ENCODE data around the gene MEIS3. TPM values are rescaled to one million over a fixed set of nuclear protein-coding genes. Genes with fewer than 3 reads are reported as not detected.
"Not testable (repeated sequence)": the region's sequence is repeated elsewhere in the genome, so short reads cannot be mapped to it uniquely, and the experiment has no call there.

The MEIS3 gene
- total RNA-seq, 5 donors from 2014 or later (not counting 1 experiment from before 2014, with no cell fraction given) = 0.32 to 0.69 (median 0.54) TPM; not detected in 2

GRCh38 chr19:47414469-47414868, 4.9 kb downstream of the MEIS3 start:
- peaks cover 3 to 58% of the 10 kb centered on the region in 2 experiments for H3K27me3 ChIP-seq (replicated peaks in 1 of 2; ENCODE audit: control insufficient read depth in 2 of 2, extremely low read depth in 1 of 2, insufficient read depth in 2 of 2, low read length in 1 of 2)
- POLR2A ChIA-PET = no interaction called here
- no peak overlapping the region for H3K27ac ChIP-seq (ENCODE audit: low read length)
- CTCF ChIA-PET = interaction anchor here in 1 of 2 donors (0.6 kb wide), 1 partner anchor 14 kb away, joined by 3 read pairs; no protein-coding TSS in a partner anchor
- no peak overlapping the region for H3K27ac Mint-ChIP-seq
- DNase-seq = no peak
- no peak for ATAC-seq (replicated peaks in 1 of 4)
- no peaks in the 10 kb centered on the region for H3K36me3 Mint-ChIP-seq
- 64% methylated on average over 16 of the region's 21 CpGs for WGBS (ENCODE audit: insufficient coverage)
- H3K4me3 ChIP-seq (ENCODE audit: control insufficient read depth in 1 of 2, extremely low read depth in 1 of 2, low read length in 1 of 2) = no peak overlapping the region
- peaks cover 12 to 19% (median 19%) of the 10 kb centered on the region in 3 donors for H3K4me1 Mint-ChIP-seq
- H3K9me3 ChIP-seq = no peaks in the 10 kb centered on the region
- peaks cover 44 to 45% of the 10 kb centered on the region in 2 donors for H3K27me3 Mint-ChIP-seq
- peaks cover 0 to 19% of the 10 kb centered on the region in 2 experiments for H3K4me1 ChIP-seq (ENCODE audit: control insufficient read depth in 1 of 2, extremely low read depth in 1 of 2, insufficient read depth in 2 of 2, low read length in 2 of 2)
- H3K36me3 ChIP-seq (ENCODE audit: control insufficient read depth in 2 of 2, extremely low read depth in 1 of 2, insufficient read depth in 1 of 2, low read length in 1 of 2) = no peaks in the 10 kb centered on the region
- H3K4me3 Mint-ChIP-seq = no peak overlapping the region
- no peaks in the 10 kb centered on the region for H3K9me3 Mint-ChIP-seq

- DNase-seq (no peak), ATAC-seq (replicated peaks in 1 of 4) (no peak)
- Histone ChIP-seq H3K27ac (ENCODE audit: low read length) (no peak overlapping the region), H3K27me3 (replicated peaks in 1 of 2; ENCODE audit: control insufficient read depth in 2 of 2, extremely low read depth in 1 of 2, insufficient read depth in 2 of 2, low read length in 1 of 2) (peaks cover 3 to 61% of the 10 kb centered on the region in 2 experiments), H3K4me3 (ENCODE audit: control insufficient read depth in 1 of 2, extremely low read depth in 1 of 2, low read length in 1 of 2) (no peak overlapping the region), H3K36me3 (ENCODE audit: control insufficient read depth in 2 of 2, extremely low read depth in 1 of 2, insufficient read depth in 1 of 2, low read length in 1 of 2) (no peaks in the 10 kb centered on the region), H3K9me3 (no peaks in the 10 kb centered on the region), H3K4me1 (ENCODE audit: control insufficient read depth in 1 of 2, extremely low read depth in 1 of 2, insufficient read depth in 2 of 2, low read length in 2 of 2) (peaks cover 0 to 17% of the 10 kb centered on the region in 2 experiments)
- H3K27ac Mint-ChIP-seq = no peak overlapping the region
- H3K27me3 Mint-ChIP-seq = peaks cover 49 to 50% of the 10 kb centered on the region in 2 donors
- peaks cover 12 to 19% (median 19%) of the 10 kb centered on the region in 3 donors for H3K4me1 Mint-ChIP-seq
- no peaks in the 10 kb centered on the region for H3K9me3 Mint-ChIP-seq
- 93% methylated on average over 13 of the region's 16 CpGs for WGBS (ENCODE audit: insufficient coverage)
- H3K36me3 Mint-ChIP-seq = no peaks in the 10 kb centered on the region
- ChIA-PET POLR2A (no interaction called here), CTCF (interaction anchor here in 1 of 2 donors (0.7 kb wide), 1 partner anchor 25 kb away, joined by 4 read pairs; no protein-coding TSS in a partner anchor)
- H3K4me3 Mint-ChIP-seq = no peak overlapping the region
Observed at GRCh38 chr19:47413941-47414340, 5.4 kb downstream of the MEIS3 start.

DNA sequence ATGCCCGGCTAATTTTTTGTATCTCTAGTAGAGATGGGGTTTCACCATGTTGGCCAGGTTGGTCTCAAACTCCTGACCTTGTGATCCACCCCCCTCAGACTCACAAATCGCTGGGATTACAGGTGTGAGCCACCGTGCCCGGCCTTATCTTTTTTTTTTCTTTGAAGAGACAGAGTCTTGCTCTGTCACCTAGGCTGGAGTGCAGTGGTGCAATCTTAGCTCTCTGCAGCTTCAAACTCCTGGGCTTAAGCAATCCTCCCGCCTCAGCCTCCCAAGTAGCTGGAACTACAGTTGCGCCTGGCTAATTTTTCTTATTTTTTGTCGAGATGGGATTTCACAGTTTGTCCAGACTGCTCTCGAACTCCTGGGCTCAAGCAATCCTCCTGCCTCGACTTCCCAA, 7.6 kb downstream of the MEIS3 start:
- H3K4me1 Mint-ChIP-seq; H3K9me3 Mint-ChIP-seq; H3K27ac Mint-ChIP-seq; POLR2A ChIA-PET; H3K9me3 ChIP-seq; ATAC-seq (replicated peaks in 1 of 4); H3K4me3 Mint-ChIP-seq; H3K4me3 ChIP-seq (ENCODE audit: control insufficient read depth in 1 of 2, extremely low read depth in 1 of 2, low read length in 1 of 2); H3K4me1 ChIP-seq (ENCODE audit: control insufficient read depth in 1 of 2, extremely low read depth in 1 of 2, insufficient read depth in 2 of 2, low read length in 2 of 2); H3K36me3 ChIP-seq (ENCODE audit: control insufficient read depth in 2 of 2, extremely low read depth in 1 of 2, insufficient read depth in 1 of 2, low read length in 1 of 2); H3K27ac ChIP-seq (ENCODE audit: low read length); CTCF ChIA-PET; H3K36me3 Mint-ChIP-seq; DNase-seq: not testable (repeated sequence)
- WGBS (ENCODE audit: insufficient coverage) = 70% methylated on average over 6 of the region's 9 CpGs
- H3K27me3 ChIP-seq (replicated peaks in 1 of 2; ENCODE audit: control insufficient read depth in 2 of 2, extremely low read depth in 1 of 2, insufficient read depth in 2 of 2, low read length in 1 of 2) = peaks cover 4 to 61% of the 10 kb centered on the region in 2 experiments
- H3K27me3 Mint-ChIP-seq = peaks cover 40 to 48% of the 10 kb centered on the region in 2 donors

DNA sequence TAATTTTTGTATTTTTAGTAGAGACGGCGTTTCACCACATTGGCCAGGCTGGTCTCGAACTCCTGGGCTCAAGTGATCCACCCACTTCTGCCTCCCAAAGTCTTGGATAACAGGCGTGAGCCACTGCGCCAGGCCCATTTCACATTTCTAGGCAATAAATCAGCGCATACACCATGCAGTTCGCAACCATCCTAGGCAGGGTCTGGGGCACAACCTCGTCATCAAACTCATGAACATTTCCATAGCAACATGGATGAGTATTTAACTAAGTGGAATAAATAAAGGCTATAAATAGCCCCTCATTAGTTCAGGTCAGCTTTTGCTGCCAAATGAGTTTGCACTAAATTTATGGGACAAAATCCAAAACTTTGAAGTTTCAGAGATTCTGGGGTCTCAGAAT, 8.2 kb downstream of the MEIS3 start:
- Mint-ChIP-seq H3K4me3 (no peak overlapping the region), H3K9me3 (no peaks in the 10 kb centered on the region), H3K27ac (no peak overlapping the region), H3K4me1 (peaks cover 0 to 8% (median 2%) of the 10 kb centered on the region in 3 donors), H3K27me3 (peaks cover 40 to 48% of the 10 kb centered on the region in 2 donors), H3K36me3 (no peaks in the 10 kb centered on the region)
- Histone ChIP-seq H3K27ac (ENCODE audit: low read length) (no peak overlapping the region), H3K4me3 (ENCODE audit: control insufficient read depth in 1 of 2, extremely low read depth in 1 of 2, low read length in 1 of 2) (no peak overlapping the region), H3K27me3 (replicated peaks in 1 of 2; ENCODE audit: control insufficient read depth in 2 of 2, extremely low read depth in 1 of 2, insufficient read depth in 2 of 2, low read length in 1 of 2) (peaks cover 7 to 60% of the 10 kb centered on the region in 2 experiments), H3K9me3 (no peaks in the 10 kb centered on the region), H3K36me3 (ENCODE audit: control insufficient read depth in 2 of 2, extremely low read depth in 1 of 2, insufficient read depth in 1 of 2, low read length in 1 of 2) (no peaks in the 10 kb centered on the region), H3K4me1 (ENCODE audit: control insufficient read depth in 1 of 2, extremely low read depth in 1 of 2, insufficient read depth in 2 of 2, low read length in 2 of 2) (peaks cover 0 to 4% of the 10 kb centered on the region in 2 experiments)
- 80% methylated on average over 3 of the region's 8 CpGs for WGBS (ENCODE audit: insufficient coverage)
- no peak for DNase-seq
- no peak for ATAC-seq (replicated peaks in 1 of 4)
- ChIA-PET POLR2A (interaction anchor here in 1 of 2 donors (0.7 kb wide), 1 partner anchor 1129 kb away, joined by 3 read pairs; no protein-coding TSS in a partner anchor), CTCF (no interaction called here)

DNA sequence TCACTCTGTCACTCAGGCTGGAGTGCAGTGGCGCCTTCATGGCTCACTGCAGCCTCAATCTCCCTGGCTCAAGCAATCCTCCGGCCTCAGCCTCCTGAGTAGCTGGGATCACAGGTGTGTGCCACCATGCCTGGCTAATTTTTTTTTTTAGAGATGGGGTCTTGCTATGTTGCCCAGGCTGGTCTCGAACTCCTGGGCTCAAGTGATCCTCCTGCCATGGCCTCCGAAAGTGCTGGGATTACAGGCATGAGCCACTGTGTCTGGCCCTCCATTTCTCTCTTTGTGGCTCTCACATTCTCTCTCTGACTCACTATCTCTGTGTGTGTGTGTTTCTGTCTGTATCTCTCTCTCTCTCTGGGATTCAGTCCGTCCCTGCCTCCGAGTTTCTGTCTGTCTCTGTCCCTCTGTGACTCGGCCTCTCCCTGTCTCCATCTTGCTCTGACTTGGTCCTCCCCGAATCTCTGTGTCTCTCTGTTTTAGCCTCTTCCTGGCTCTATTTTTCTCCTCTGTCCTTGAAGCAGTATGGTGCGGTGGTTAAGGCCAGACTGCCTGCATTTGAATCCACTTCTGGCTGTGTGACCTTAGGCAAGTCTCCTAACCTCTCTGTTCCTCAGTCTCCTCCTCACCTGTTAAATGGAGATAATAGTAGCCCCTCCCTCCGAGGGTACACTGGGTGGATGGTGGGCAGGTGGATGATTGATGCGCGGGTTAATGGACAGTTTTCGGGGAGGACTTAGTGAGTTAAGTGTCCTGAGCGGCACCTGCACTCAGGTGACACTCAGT, 11.0 kb downstream of the MEIS3 start:
- ATAC-seq (replicated peaks in 1 of 4) = no peak
- H3K9me3 ChIP-seq = no peaks in the 10 kb centered on the region
- Mint-ChIP-seq H3K9me3 (no peaks in the 10 kb centered on the region), H3K27ac (no peak overlapping the region), H3K4me3 (no peak overlapping the region), H3K36me3 (no peaks in the 10 kb centered on the region), H3K4me1 (peaks cover 0 to 8% (median 2%) of the 10 kb centered on the region in 3 donors), H3K27me3 (peaks cover 46 to 54% of the 10 kb centered on the region in 2 donors)
- POLR2A ChIA-PET = no interaction called here
- DNase-seq = no peak
- CTCF ChIA-PET = no interaction called here
- H3K36me3 ChIP-seq (ENCODE audit: control insufficient read depth in 2 of 2, extremely low read depth in 1 of 2, insufficient read depth in 1 of 2, low read length in 1 of 2) = no peaks in the 10 kb centered on the region
- H3K27ac ChIP-seq (ENCODE audit: low read length) = no peak overlapping the region
- WGBS (ENCODE audit: insufficient coverage) = 88% methylated on average over 5 of the region's 14 CpGs
- no peak overlapping the region for H3K4me3 ChIP-seq (ENCODE audit: control insufficient read depth in 1 of 2, extremely low read depth in 1 of 2, low read length in 1 of 2)
- peaks cover 0 to 4% of the 10 kb centered on the region in 2 experiments for H3K4me1 ChIP-seq (ENCODE audit: control insufficient read depth in 1 of 2, extremely low read depth in 1 of 2, insufficient read depth in 2 of 2, low read length in 2 of 2)
- peaks cover 5 to 64% of the 10 kb centered on the region in 2 experiments for H3K27me3 ChIP-seq (replicated peaks in 1 of 2; ENCODE audit: control insufficient read depth in 2 of 2, extremely low read depth in 1 of 2, insufficient read depth in 2 of 2, low read length in 1 of 2)

GRCh38 chr19:47407417-47407774, 11.9 kb downstream of the MEIS3 start:
- ATAC-seq (replicated peaks in 1 of 4) = no peak
- WGBS (ENCODE audit: insufficient coverage) = 11% methylated on average over 10 of the region's 14 CpGs
- POLR2A ChIA-PET = no interaction called here
- Histone ChIP-seq H3K27me3 (replicated peaks in 1 of 2; ENCODE audit: control insufficient read depth in 2 of 2, extremely low read depth in 1 of 2, insufficient read depth in 2 of 2, low read length in 1 of 2) (peaks cover 5 to 68% of the 10 kb centered on the region in 2 experiments), H3K27ac (ENCODE audit: low read length) (no peak overlapping the region), H3K4me1 (ENCODE audit: control insufficient read depth in 1 of 2, extremely low read depth in 1 of 2, insufficient read depth in 2 of 2, low read length in 2 of 2) (peaks cover 0 to 4% of the 10 kb centered on the region in 2 experiments), H3K36me3 (ENCODE audit: control insufficient read depth in 2 of 2, extremely low read depth in 1 of 2, insufficient read depth in 1 of 2, low read length in 1 of 2) (no peaks in the 10 kb centered on the region), H3K9me3 (no peaks in the 10 kb centered on the region), H3K4me3 (ENCODE audit: control insufficient read depth in 1 of 2, extremely low read depth in 1 of 2, low read length in 1 of 2) (no peak overlapping the region)
- no peaks in the 10 kb centered on the region for H3K9me3 Mint-ChIP-seq
- H3K27ac Mint-ChIP-seq = no peak overlapping the region
- H3K27me3 Mint-ChIP-seq = peaks cover 46 to 59% of the 10 kb centered on the region in 2 donors
- CTCF ChIA-PET = no interaction called here
- H3K4me3 Mint-ChIP-seq = no peak overlapping the region
- H3K4me1 Mint-ChIP-seq = peaks cover 0 to 8% (median 2%) of the 10 kb centered on the region in 3 donors
- DNase-seq = no peak
- no peaks in the 10 kb centered on the region for H3K36me3 Mint-ChIP-seq

Measured in T-cell (primary cell).